GM12878 (cell line): ENCODE data around the gene POU2AF2. TPM values are rescaled to one million over a fixed set of nuclear protein-coding genes. Genes with fewer than 3 reads are reported as not detected.

Experiments used
- ATAC-seq: fragments of 200-7000 bp; cut with Tn5 transposase; 3 replicates; pipeline ENCODE4 v1.9.1; 2020; ENCODE audit warnings: mild to moderate bottlenecking, moderate library complexity
- BruUV-seq: library from RNA; stranded (reverse); fragments of 400-500 nt; replicated peaks from 2 replicates; lab custom pipeline; 2021; lab: Mats Ljungman, UMichigan
- CTCF ChIA-PET: fragments of 300-600 bp; sonication (Branson Sonifier 250); formaldehyde crosslinking; extraction: SDS; loops from one replicate; lab custom pipeline; 2021; ENCODE audit warnings: inconsistent platforms; lab: Yijun Ruan, JAX
- POLR2A ChIA-PET: fragments of 350-600 bp; formaldehyde crosslinking; extraction: SDS; loops from one replicate; lab custom pipeline; 2021; ENCODE audit warnings: inconsistent platforms; lab: Charles Lee
- RAD21 ChIA-PET: fragments of 300-600 bp; sonication (Branson Sonifier 250); formaldehyde crosslinking; loops from one replicate; lab custom pipeline; 2023; ENCODE audit warnings: antibody characterized with exemption; ENCODE audit not compliant: unreplicated experiment; lab: Charles Lee
- SMC1A ChIA-PET: fragments of 300-600 bp; sonication (Branson Sonifier 250); formaldehyde crosslinking; loops from one replicate; lab custom pipeline; 2023; ENCODE audit not compliant: unreplicated experiment, uncharacterized antibody; lab: Charles Lee
- DNase-seq: peaks from one replicate; pipeline ENCODE4 v3.0.0-alpha.2; 2011; ENCODE audit warnings: low read depth, low spot score
- FAIRE-seq: peaks from 3 replicates; lab custom pipeline; 2011; peaks lifted over from hg19 to GRCh38; lab: Jason Lieb, UNC
- H2AFZ ChIP-seq: 2 replicates; pipeline ENCODE4 v1.6.0; 2011; ENCODE audit warnings: low read depth, low read length, control low read depth; ENCODE audit not compliant: control insufficient read depth
- H3K27ac ChIP-seq: 2 replicates; pipeline ENCODE4 v1.5.1; 2011; ENCODE audit warnings: control low read depth; ENCODE audit not compliant: control insufficient read depth, insufficient read depth
- H3K27me3 ChIP-seq, 2 experiments: replicated peaks in 1 of 2; 2 replicates each; pipeline versions ENCODE4 v1.6.0 to v1.6.1; 2011; ENCODE audit warnings: low read length in 1 of 2; ENCODE audit not compliant: control insufficient read depth in 2 of 2, insufficient read depth in 2 of 2
- H3K36me3 ChIP-seq, 2 experiments: 2 replicates each; pipeline ENCODE4 v1.5.1; 2011; ENCODE audit warnings: low read length in 1 of 2; ENCODE audit not compliant: control insufficient read depth in 2 of 2, insufficient read depth in 2 of 2
- H3K4me1 ChIP-seq: 2 replicates; pipeline ENCODE4 v1.6.1; 2011; ENCODE audit warnings: mild to moderate bottlenecking, low read length, moderate library complexity, mixed read lengths; ENCODE audit not compliant: control insufficient read depth, insufficient read depth
- H3K4me2 ChIP-seq: 2 replicates; pipeline ENCODE4 v1.6.0; 2011; ENCODE audit warnings: control low read depth; ENCODE audit not compliant: control insufficient read depth, insufficient read depth
- H3K4me3 ChIP-seq: fragments of 200-600 bp; sonication (generic); 2 replicates; pipeline ENCODE4 v1.5.1; 2016
- H3K79me2 ChIP-seq: 2 replicates; pipeline ENCODE4 v1.6.0; 2011; ENCODE audit warnings: low read length; ENCODE audit not compliant: control insufficient read depth, insufficient read depth
- H3K9ac ChIP-seq: 2 replicates; pipeline ENCODE4 v1.8.0; 2011; ENCODE audit warnings: low read length, control low read depth, mixed read lengths; ENCODE audit not compliant: control insufficient read depth, insufficient read depth
- H3K9me3 ChIP-seq: replicated peaks from 3 replicates; pipeline ENCODE4 v1.5.1; 2011; ENCODE audit warnings: mild to moderate bottlenecking, low read length; ENCODE audit not compliant: control insufficient read depth, insufficient read depth
- H4K20me1 ChIP-seq: 2 replicates; pipeline ENCODE4 v1.6.0; 2011; ENCODE audit not compliant: control insufficient read depth, insufficient read depth
- CBX3 ChIP-seq: fragments of 200-600 bp; sonication (generic); IDR thresholded peaks from 2 replicates; pipeline ENCODE4 v1.6.1; 2016; ENCODE audit warnings: low read depth, borderline replicate concordance
- FOS ChIP-seq: IDR thresholded peaks from 3 replicates; pipeline ENCODE4 v1.6.1; 2011; ENCODE audit warnings: borderline replicate concordance; ENCODE audit not compliant: insufficient read length; ENCODE audit errors: extremely low read depth
- KLF5 ChIP-seq: fragments of 450-650 bp; IDR thresholded peaks from 2 replicates; pipeline ENCODE4 v1.6.1; 2014; ENCODE audit warnings: mild to moderate bottlenecking; ENCODE audit not compliant: partially characterized antibody
- MEF2A ChIP-seq: IDR thresholded peaks from 2 replicates; pipeline ENCODE4 v1.6.1; 2011; ENCODE audit warnings: low read depth, mild to moderate bottlenecking, low read length, moderate library complexity; ENCODE audit not compliant: insufficient read depth
- MYB ChIP-seq: fragments of 150-350 bp; IDR thresholded peaks from 2 replicates; pipeline ENCODE4 v1.6.1; 2014; ENCODE audit warnings: mild to moderate bottlenecking, low read depth, low read length, borderline replicate concordance
- NBN ChIP-seq: fragments of 450-650 bp; IDR thresholded peaks from 2 replicates; pipeline ENCODE4 v1.6.1; 2016
- NR2F1 ChIP-seq: fragments of 450-650 bp; conservative IDR thresholded peaks from 2 replicates; pipeline ENCODE4 v1.6.1; 2017; ENCODE audit warnings: mild to moderate bottlenecking
- PML ChIP-seq: IDR thresholded peaks from 2 replicates; pipeline ENCODE4 v1.6.1; 2012; ENCODE audit warnings: low read length, inconsistent platforms
- POLR2AphosphoS2 ChIP-seq: IDR thresholded peaks from 2 replicates; pipeline ENCODE4 v1.6.1; 2011; ENCODE audit warnings: low read depth, mild to moderate bottlenecking, low read length, improper control_type of control experiment, moderate library complexity
- RELA ChIP-seq: fragments of 450-650 bp; IDR thresholded peaks from 2 replicates; pipeline ENCODE4 v1.8.0; 2014; ENCODE audit warnings: borderline replicate concordance; ENCODE audit not compliant: partially characterized antibody
- ZBED1 ChIP-seq: IDR thresholded peaks from 2 replicates; pipeline ENCODE4 v1.6.1; 2016; ENCODE audit warnings: borderline replicate concordance
- WGBS: methylation state at CpG from one replicate; pipeline ENCODE4 v1.1.6; 2016; ENCODE audit warnings: low lambda C conversion rate; ENCODE audit not compliant: insufficient replicate concordance, insufficient coverage; ENCODE audit errors: missing lambda C conversion rate; 5-methylcytosine and 5-hydroxymethylcytosine counted together
- in situ Hi-C: fragments of 300-500 bp; cut with MboI; formaldehyde crosslinking; loops from 9 replicates; pipeline ENCODE4 v1.14.3; 2018; ENCODE audit warnings: mixed read lengths
- intact Hi-C: fragments of 100-400 bp; cut with micrococcal nuclease; formaldehyde crosslinking; loops from one replicate; pipeline ENCODE4 v1.14.2; 2022; ENCODE audit not compliant: unreplicated experiment
- polyA plus RNA-seq, 11 experiments: library from polyadenylated mRNA; depleted of rRNA in 4 of 11; unstranded in 6 of 11; stranded (reverse) in 5 of 11; fragments of >200 nt; fragmentation: Nextera tagmentation in 4 of 11; fragmentation: Illumina TruSeq in 1 of 11; extraction: Ambion mirVana in 4 of 11; extraction: Trizol in 1 of 11; gene quantifications; 1 replicate in 1 of 11; 2 replicates in 10 of 11; pipeline versions ENCODE4 v1.2.1 to v1.2.3, GENCODE V29; 2011 to 2016; ENCODE audit warnings: inconsistent platforms in 2 of 11, missing spikeins in 2 of 11, low read depth in 1 of 11
- total RNA-seq, 4 experiments: library from RNA; depleted of rRNA in 3 of 4; stranded (reverse); fragments of >200 nt in 3 of 4; fragmentation: Illumina TruSeq in 1 of 4; extraction: Trizol in 1 of 4; gene quantifications; 2 replicates each; pipeline versions ENCODE4 v1.2.1 to v1.2.3, GENCODE V29; 2013 to 2021
- TF ChIP-seq, protein P1 (sequence below): fragments of 450-650 bp; IDR thresholded peaks from 2 replicates; pipeline ENCODE4 v1.6.1; 2016; ENCODE audit warnings: mild to moderate bottlenecking, moderate library complexity, borderline replicate concordance

Gene POU2AF2
- total and polyA plus RNA-seq, 10 of the 15 experiments (the other 5 are each of a cell fraction or from before 2014, with no cell fraction given) = not detected

DNA sequence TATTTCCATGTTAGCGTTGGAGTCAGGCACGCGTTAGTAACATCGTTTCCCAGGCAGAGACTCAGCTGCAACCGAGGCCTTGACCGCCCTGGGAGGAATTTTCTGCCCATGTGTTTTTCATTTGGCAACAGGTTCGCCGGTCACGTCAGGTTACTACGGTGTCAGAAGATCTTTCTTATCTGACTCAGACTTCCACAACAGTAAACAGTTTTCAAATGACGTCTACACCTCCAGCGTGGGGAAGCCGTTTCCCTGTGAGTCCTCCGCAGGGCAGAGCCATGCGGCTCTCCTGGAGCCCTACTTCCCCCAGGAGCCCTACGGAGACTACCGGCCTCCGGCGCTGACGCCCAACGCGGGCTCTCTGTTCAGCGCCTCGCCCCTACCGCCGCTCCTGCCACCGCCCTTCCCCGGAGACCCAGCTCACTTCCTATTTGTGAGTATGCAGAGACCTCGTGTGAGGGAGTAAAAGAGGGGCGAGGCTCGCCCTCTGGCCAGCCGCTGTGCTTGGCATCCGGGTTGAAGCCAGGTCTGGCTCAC lies 38.5 kb downstream of the POU2AF2 start (continued):
- TF ChIP-seq, protein P1, sequence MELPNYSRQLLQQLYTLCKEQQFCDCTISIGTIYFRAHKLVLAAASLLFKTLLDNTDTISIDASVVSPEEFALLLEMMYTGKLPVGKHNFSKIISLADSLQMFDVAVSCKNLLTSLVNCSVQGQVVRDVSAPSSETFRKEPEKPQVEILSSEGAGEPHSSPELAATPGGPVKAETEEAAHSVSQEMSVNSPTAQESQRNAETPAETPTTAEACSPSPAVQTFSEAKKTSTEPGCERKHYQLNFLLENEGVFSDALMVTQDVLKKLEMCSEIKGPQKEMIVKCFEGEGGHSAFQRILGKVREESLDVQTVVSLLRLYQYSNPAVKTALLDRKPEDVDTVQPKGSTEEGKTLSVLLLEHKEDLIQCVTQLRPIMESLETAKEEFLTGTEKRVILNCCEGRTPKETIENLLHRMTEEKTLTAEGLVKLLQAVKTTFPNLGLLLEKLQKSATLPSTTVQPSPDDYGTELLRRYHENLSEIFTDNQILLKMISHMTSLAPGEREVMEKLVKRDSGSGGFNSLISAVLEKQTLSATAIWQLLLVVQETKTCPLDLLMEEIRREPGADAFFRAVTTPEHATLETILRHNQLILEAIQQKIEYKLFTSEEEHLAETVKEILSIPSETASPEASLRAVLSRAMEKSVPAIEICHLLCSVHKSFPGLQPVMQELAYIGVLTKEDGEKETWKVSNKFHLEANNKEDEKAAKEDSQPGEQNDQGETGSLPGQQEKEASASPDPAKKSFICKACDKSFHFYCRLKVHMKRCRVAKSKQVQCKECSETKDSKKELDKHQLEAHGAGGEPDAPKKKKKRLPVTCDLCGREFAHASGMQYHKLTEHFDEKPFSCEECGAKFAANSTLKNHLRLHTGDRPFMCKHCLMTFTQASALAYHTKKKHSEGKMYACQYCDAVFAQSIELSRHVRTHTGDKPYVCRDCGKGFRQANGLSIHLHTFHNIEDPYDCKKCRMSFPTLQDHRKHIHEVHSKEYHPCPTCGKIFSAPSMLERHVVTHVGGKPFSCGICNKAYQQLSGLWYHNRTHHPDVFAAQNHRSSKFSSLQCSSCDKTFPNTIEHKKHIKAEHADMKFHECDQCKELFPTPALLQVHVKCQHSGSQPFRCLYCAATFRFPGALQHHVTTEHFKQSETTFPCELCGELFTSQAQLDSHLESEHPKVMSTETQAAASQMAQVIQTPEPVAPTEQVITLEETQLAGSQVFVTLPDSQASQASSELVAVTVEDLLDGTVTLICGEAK = no peak
- TF ChIP-seq PML (no peak), MEF2A (no peak)

DNA sequence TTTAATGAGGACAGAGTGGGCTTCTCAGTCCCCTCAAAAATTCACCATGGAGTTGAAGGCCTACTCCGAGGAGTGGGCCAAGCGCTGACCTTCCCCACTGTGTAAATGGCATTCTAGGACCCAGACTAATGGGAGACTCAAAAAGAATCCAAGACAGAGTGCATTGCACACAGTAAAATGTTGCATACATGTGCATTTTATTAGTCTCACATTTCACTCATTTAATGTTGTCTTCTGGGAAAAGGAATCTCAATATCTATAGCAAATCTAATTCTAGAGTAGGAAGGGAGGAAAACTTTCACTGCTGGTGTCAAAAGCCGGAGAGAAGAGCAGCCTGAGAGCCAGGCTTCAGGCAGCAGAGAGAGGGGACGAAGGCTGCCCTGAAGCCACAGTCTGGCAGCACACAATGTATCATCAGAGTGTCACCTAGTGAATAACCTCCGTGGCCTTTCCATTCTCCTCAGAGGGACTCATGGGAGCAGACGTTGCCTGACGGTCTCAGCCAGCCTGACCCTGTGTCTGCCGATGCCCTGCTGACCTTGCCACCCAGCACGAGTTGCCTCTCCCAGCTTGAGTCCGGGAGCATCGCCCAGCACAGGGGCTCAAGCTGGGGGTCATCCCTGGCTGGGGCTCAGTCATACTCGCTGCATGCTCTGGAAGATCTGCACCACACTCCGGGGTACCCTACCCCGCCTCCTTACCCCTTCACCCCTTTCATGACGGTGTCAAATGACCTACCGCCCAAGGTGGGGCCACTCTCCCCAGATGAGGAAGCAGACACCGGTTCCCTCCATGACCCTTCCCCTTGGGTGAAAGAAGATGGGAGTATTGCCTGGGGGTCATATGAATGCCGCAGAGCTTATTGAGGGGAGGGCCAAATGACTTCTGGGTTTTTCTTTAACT lies 39.9 kb downstream of the POU2AF2 start:
- no peaks in the 10 kb centered on the region for H3K36me3 ChIP-seq
- no peak for TF ChIP-seq MYB
- no peak for TF ChIP-seq POLR2AphosphoS2
- no peak for TF ChIP-seq NBN
- no peak for TF ChIP-seq ZBED1
- TF ChIP-seq, protein P1 = no peak
- TF ChIP-seq RELA = no peak
- no peak for TF ChIP-seq NR2F1
- no peak for TF ChIP-seq FOS
- no peak for TF ChIP-seq CBX3
- TF ChIP-seq KLF5 = no peak

More for the DNA sequence above, 39.9 kb downstream of the POU2AF2 start:
- in situ Hi-C loops (no loop called here), intact Hi-C loops (no loop called here)
- ATAC-seq (no peak), FAIRE-seq (no peak), DNase-seq (no peak)
- Histone ChIP-seq H3K9ac (no peak overlapping the region), H2AFZ (no peak overlapping the region), H3K27me3 (peaks cover 0 to 3% of the 10 kb centered on the region in 2 experiments; a peak in 2 of 4 replicates), H3K9me3 (no peaks in the 10 kb centered on the region), H3K27ac (no peak overlapping the region), H3K79me2 (no peaks in the 10 kb centered on the region), H4K20me1 (no peaks in the 10 kb centered on the region), H3K4me1 (no peaks in the 10 kb centered on the region), H3K4me2 (no peak overlapping the region), H3K4me3 (no peak overlapping the region)
- RAD21 ChIA-PET = interaction anchor here (0.7 to 7.2 kb wide), 5 partner anchors 48 to 138 kb away, joined by 3 to 322 read pairs (median 3); no protein-coding TSS in a partner anchor
- BruUV-seq = no TSS peak
- POLR2A ChIA-PET = interaction anchor here (0.9 kb wide), 1 partner anchor 132 kb away, joined by 3 read pairs; no protein-coding TSS in a partner anchor
- CTCF ChIA-PET = interaction anchor here (0.7 to 13.8 kb wide), 6 partner anchors 9 to 161 kb away, joined by 3 to 680 read pairs (median 30); no protein-coding TSS in a partner anchor
- SMC1A ChIA-PET = interaction anchor here (0.8 to 12.6 kb wide), 4 partner anchors 94 to 161 kb away, joined by 3 to 455 read pairs (median 26); partner anchors contain the start of gene POU2AF1
- 73% methylated on average over 18 of the region's 18 CpGs for WGBS
